Adrenal gland (tissue), 12 donors: ENCODE data around the gene ALG9. TPM values are rescaled to one million over a fixed set of nuclear protein-coding genes. Genes with fewer than 3 reads are reported as not detected.
A peak's percentile ranks its signal among the peaks of the same experiment; 100 is the strongest.

Experiments
- DNase-seq, 7 donors: peaks; one replicate each; pipeline ENCODE4 v3.0.0-alpha.2; 2019 to 2020
- H3K27ac ChIP-seq, 5 donors: fragments of 200-600 bp; sonication (generic) in 4 of 5; 1 replicate in 3 of 5; 2 replicates in 2 of 5; pipeline versions ENCODE4 v1.5.1 to v1.8.0; 2016 to 2020; ENCODE audit warnings: mild to moderate bottlenecking in 1 of 5
- H3K27me3 ChIP-seq: fragments of 200-600 bp; 2 replicates; pipeline ENCODE4 v1.8.0; 2021
- H3K36me3 ChIP-seq, 2 donors: fragments of 200-600 bp; replicated peaks in 1 of 2; 1 replicate in 1 of 2; 2 replicates in 1 of 2; pipeline versions ENCODE4 v1.5.1 to v1.8.0; 2018 to 2022
- H3K4me1 ChIP-seq, 2 donors: fragments of 200-600 bp; replicated peaks in 1 of 2; 1 replicate in 1 of 2; 2 replicates in 1 of 2; pipeline versions ENCODE4 v1.5.1 to v1.8.0; 2018 to 2021
- H3K4me3 ChIP-seq, 4 donors: fragments of 200-600 bp; sonication (generic) in 3 of 4; one replicate each; pipeline ENCODE4 v1.5.1; 2016 to 2018
- H3K9me3 ChIP-seq, 3 donors: fragments of 200-600 bp; sonication (generic) in 1 of 3; replicated peaks in 1 of 3; 1 replicate in 2 of 3; 2 replicates in 1 of 3; pipeline versions ENCODE4 v1.5.1 to v1.8.0; 2016 to 2021
- CTCF ChIP-seq, 6 experiments: fragments of 450-650 bp in 4 of 6; fragments of 200-600 bp in 2 of 6; sonication (generic) in 1 of 6; IDR thresholded peaks; 1 replicate in 5 of 6; 2 replicates in 1 of 6; pipeline versions ENCODE4 v1.5.1 to v1.8.0; 2016 to 2021; ENCODE audit warnings: antibody characterized with exemption in 6 of 6, mild to moderate bottlenecking in 2 of 6, moderate library complexity in 1 of 6
- POLR2A ChIP-seq, 2 donors: fragments of 450-650 bp; IDR thresholded peaks; one replicate each; pipeline ENCODE4 v1.6.1; 2017; ENCODE audit warnings: antibody characterized with exemption in 2 of 2, mild to moderate bottlenecking in 2 of 2, moderate library complexity in 1 of 2
- WGBS, 4 donors: extraction: QIAGEN DNeasy Blood & Tissue Kit in 2 of 4; methylation state at CpG; one replicate each; pipeline versions ENCODE4 v1.1.5 to v1.1.7; 2013 to 2017; 5-methylcytosine and 5-hydroxymethylcytosine counted together
- intact Hi-C, 2 donors: fragments of 100-400 bp; cut with DNase I; formaldehyde crosslinking; loops; one replicate each; pipeline versions ENCODE4 v1.14.1 to v1.15.0; 2022 to 2023
- polyA plus RNA-seq, 3 donors: library from polyadenylated mRNA; stranded (reverse); fragments of 200-250 nt in 2 of 3; fragments of 350-450 nt in 1 of 3; fragmentation: Illumina TruSeq in 1 of 3; extraction: RNeasy Lipid Tissue Mini Kit (QIAGEN cat#74804) in 1 of 3; gene quantifications; one replicate each; pipeline ENCODE4 v1.2.3, GENCODE V29; 2013 to 2014
- total RNA-seq, 9 donors: library from RNA; depleted of rRNA in 4 of 9; stranded (reverse); fragments of >200 nt in 4 of 9; fragments of 120-200 nt in 1 of 9; fragmentation: NEBNext Ultra II Directional in 1 of 9; extraction: Animal tissue kit (Norgen Biotek cat#: 25700) in 1 of 9; gene quantifications; one replicate each; pipeline versions ENCODE4 v1.1.0 to v1.2.4, GENCODE V29; 2013 to 2023
- donor health status: healthy with polysubstance abuse.
- donor health status: Bipolar disorder and iron deficiency.
- donor health status: DM: yes; HTN: yes; CAD: no.
- donor health status: DM: no; HTN: no; CAD: no.
- donor health status: DM: no; HTN: no; CAD: no.
- donor health status: DM: yes; HTN: yes; CAD: no.

ALG9 gene
- total and polyA plus RNA-seq, 12 donors: 23.6 to 53.6 (median 31.2) TPM

- Histone ChIP-seq H3K9me3 (no peaks in the 10 kb centered on the region), H3K4me1 (peaks cover 17 to 21% of the 10 kb centered on the region in 2 donors), H3K36me3 (no peaks in the 10 kb centered on the region), H3K4me3 (peak overlapping the region in 2 of 4 donors; percentile 31 to 90), H3K27me3 (no peaks in the 10 kb centered on the region), H3K27ac (peak overlapping the region; percentile 78 to 99 (median 93))
- intact Hi-C loops: loop anchor here (5.0 to 10.0 kb wide), 4 partner anchors 45 to 205 kb away; partner anchors contain the start of genes SDHD (in 1 of the 2) and TIMM8B (in 1 of the 2)
- TF ChIP-seq CTCF (IDR thresholded peaks at IDR 0.05) (no peak), POLR2A (IDR thresholded peaks at IDR 0.05) (no peak)
- no peak for DNase-seq
- 37 to 51% (median 39%) methylated on average over 6 of the region's 6 CpGs for WGBS, 4 donors
These were observed 8.2 kb upstream of the ALG9 start for GRCh38 chr11:111879637-111879960.

GRCh38 chr11:111878849-111879636, 7.7 kb upstream of the ALG9 start, which contains the start of the genes CFAP68 and FDXACB1:
Gene CFAP68, plus strand, starts transcription at chr11:111879541. Its CDS starts 20 bp downstream, at chr11:111879561.
Gene FDXACB1, minus strand, starts transcription at chr11:111879165. Its CDS starts 33 bp downstream, at chr11:111879132.
- TF ChIP-seq POLR2A (IDR thresholded peaks at IDR 0.05) (peak; percentile 57 to 58), CTCF (IDR thresholded peaks at IDR 0.05) (peak; percentile 82 to 99 (median 98))
- Histone ChIP-seq H3K4me1 (peaks cover 17 to 21% of the 10 kb centered on the region in 2 donors), H3K36me3 (no peaks in the 10 kb centered on the region), H3K4me3 (peak within 1 kb of the TSS; percentile 21 to 90 (median 42)), H3K27me3 (no peaks in the 10 kb centered on the region), H3K27ac (peak within 1 kb of the TSS; percentile 78 to 99 (median 93)), H3K9me3 (no peaks in the 10 kb centered on the region)
- 0 to 2% (median 1%) methylated on average over 29 to 55 of the region's 55 CpGs for WGBS, 4 donors
- intact Hi-C loops: loop anchor here (5.0 to 10.0 kb wide), 4 partner anchors 46 to 206 kb away; partner anchors contain the start of genes SDHD (in 1 of the 2) and TIMM8B (in 1 of the 2)
- DNase-seq: peak; percentile 96 to 99 (median 98)

GRCh38 chr11:111878385-111878848, 7.0 kb upstream of the ALG9 start:
- Histone ChIP-seq H3K4me3 (peak overlapping the region in 3 of 4 donors; percentile 31 to 90 (median 53)), H3K36me3 (no peaks in the 10 kb centered on the region), H3K9me3 (no peaks in the 10 kb centered on the region), H3K27ac (peak overlapping the region; percentile 78 to 99 (median 93)), H3K4me1 (peaks cover 17 to 21% of the 10 kb centered on the region in 2 donors), H3K27me3 (no peaks in the 10 kb centered on the region)
- TF ChIP-seq POLR2A (IDR thresholded peaks at IDR 0.05): no peak
- no peak for TF ChIP-seq CTCF (IDR thresholded peaks at IDR 0.05)
- 0 to 1% (median 0%) methylated on average over 13 of the region's 13 CpGs for WGBS, 4 donors
- intact Hi-C loops: loop anchor here (5.0 to 10.0 kb wide), 4 partner anchors 46 to 206 kb away; partner anchors contain the start of genes SDHD (in 1 of the 2) and TIMM8B (in 1 of the 2)
- no peak for DNase-seq

GRCh38 chr11:111871693-111872161, 346 bp upstream of the ALG9 start:
- H3K27ac ChIP-seq: peak overlapping the region; percentile 74 to 98 (median 87)
- H3K9me3 ChIP-seq: no peaks in the 10 kb centered on the region
- intact Hi-C loops: loop anchor here (10.0 kb wide), 3 partner anchors 53 to 213 kb away; partner anchors contain the start of genes SDHD (in 1 of the 2) and TIMM8B (in 1 of the 2)
- H3K4me1 ChIP-seq: peaks cover 0 to 12% of the 10 kb centered on the region in 2 donors
- no peaks in the 10 kb centered on the region for H3K27me3 ChIP-seq
- TF ChIP-seq CTCF (IDR thresholded peaks at IDR 0.05): no peak
- no peak for TF ChIP-seq POLR2A (IDR thresholded peaks at IDR 0.05)
- peaks cover 0 to 4% of the 10 kb centered on the region in 2 donors for H3K36me3 ChIP-seq
- no peak for DNase-seq
- 38 to 46% (median 46%) methylated on average over 5 of the region's 5 CpGs for WGBS, 4 donors
- peak overlapping the region; percentile 67 to 97 (median 93) for H3K4me3 ChIP-seq
